Parathyroid adenoma (tissue), 2 donors: ENCODE results near the gene AFF4.

Experiments used
- H2AFZ ChIP-seq: fragments of 300-600 bp; sonication (generic); one replicate; pipeline ENCODE4 v1.7.0; 2017; ENCODE audit warnings: antibody characterized with exemption, mild to moderate bottlenecking
- H3K27ac ChIP-seq: fragments of 300-600 bp; sonication (generic); one replicate; pipeline ENCODE4 v1.7.0; 2017
- H3K27me3 ChIP-seq: fragments of 300-600 bp; sonication (generic); one replicate; pipeline ENCODE4 v1.7.0; 2017; ENCODE audit warnings: low read length; ENCODE audit not compliant: control insufficient read depth, insufficient read depth
- H3K36me3 ChIP-seq: fragments of 300-600 bp; sonication (generic); one replicate; pipeline ENCODE4 v1.7.0; 2017; ENCODE audit warnings: low read length; ENCODE audit not compliant: control insufficient read depth, insufficient read depth
- H3K4me1 ChIP-seq: fragments of 300-600 bp; sonication (generic); one replicate; pipeline ENCODE4 v1.7.0; 2017; ENCODE audit warnings: control low read depth
- H3K4me2 ChIP-seq: fragments of 300-600 bp; sonication (generic); one replicate; pipeline ENCODE4 v1.7.0; 2017; ENCODE audit warnings: low read length
- H3K4me3 ChIP-seq: fragments of 300-600 bp; sonication (generic); one replicate; pipeline ENCODE4 v1.7.0; 2017; ENCODE audit warnings: low read depth, low read length
- H3K79me2 ChIP-seq: fragments of 300-600 bp; sonication (generic); one replicate; pipeline ENCODE4 v1.7.0; 2017; ENCODE audit warnings: control low read depth
- H3K9ac ChIP-seq: fragments of 300-600 bp; sonication (generic); one replicate; pipeline ENCODE4 v1.7.0; 2017; ENCODE audit warnings: mild to moderate bottlenecking
- H3K9me3 ChIP-seq: fragments of 300-600 bp; sonication (generic); one replicate; pipeline ENCODE4 v1.7.0; 2017; ENCODE audit warnings: low read length; ENCODE audit not compliant: control insufficient read depth
- TF ChIP-seq, protein P1 (sequence below): fragments of 300-600 bp; sonication (generic); IDR thresholded peaks from one replicate; pipeline ENCODE4 v1.7.0; 2017; ENCODE audit warnings: antibody characterized with exemption, mild to moderate bottlenecking
- donor health status: primary hyperparathyroidism.

AFF4 gene

DNA sequence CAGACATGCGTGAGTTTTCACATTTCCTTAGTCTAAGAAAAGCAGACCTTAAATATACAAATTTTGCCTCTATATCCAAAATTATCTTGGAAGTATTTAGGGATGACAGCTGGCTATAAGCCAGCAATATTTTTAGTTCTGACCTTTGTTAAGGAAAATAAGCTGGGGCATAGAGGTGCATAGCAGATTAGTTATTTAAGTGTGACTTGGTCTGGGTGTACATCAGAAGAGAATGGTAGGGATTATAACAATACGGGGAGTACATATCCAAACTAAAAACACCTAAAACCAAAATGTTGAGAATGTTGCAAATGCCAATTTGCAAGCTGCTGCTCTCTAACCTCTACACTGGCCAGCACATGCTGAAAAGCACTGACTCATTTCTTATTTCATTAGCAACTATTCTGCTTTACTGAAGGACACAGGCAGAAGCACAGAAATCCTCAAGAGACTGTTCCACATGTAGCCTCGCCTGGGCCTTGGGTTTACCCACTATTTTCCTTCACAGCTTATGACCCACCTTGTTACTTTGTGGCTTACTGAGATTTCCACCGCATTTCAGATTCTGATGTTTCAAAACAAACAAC is 67.6 kb downstream of the AFF4 start:
- Histone ChIP-seq H3K9ac (no peak overlapping the region), H3K27me3 (no peaks in the 10 kb centered on the region), H2AFZ (no peak overlapping the region), H3K27ac (no peak overlapping the region), H3K36me3 (no peaks in the 10 kb centered on the region), H3K9me3 (no peaks in the 10 kb centered on the region), H3K4me1 (no peaks in the 10 kb centered on the region), H3K4me3 (no peak overlapping the region), H3K4me2 (no peak overlapping the region), H3K79me2 (peaks cover 6% of the 10 kb centered on the region)
- TF ChIP-seq, protein P1, sequence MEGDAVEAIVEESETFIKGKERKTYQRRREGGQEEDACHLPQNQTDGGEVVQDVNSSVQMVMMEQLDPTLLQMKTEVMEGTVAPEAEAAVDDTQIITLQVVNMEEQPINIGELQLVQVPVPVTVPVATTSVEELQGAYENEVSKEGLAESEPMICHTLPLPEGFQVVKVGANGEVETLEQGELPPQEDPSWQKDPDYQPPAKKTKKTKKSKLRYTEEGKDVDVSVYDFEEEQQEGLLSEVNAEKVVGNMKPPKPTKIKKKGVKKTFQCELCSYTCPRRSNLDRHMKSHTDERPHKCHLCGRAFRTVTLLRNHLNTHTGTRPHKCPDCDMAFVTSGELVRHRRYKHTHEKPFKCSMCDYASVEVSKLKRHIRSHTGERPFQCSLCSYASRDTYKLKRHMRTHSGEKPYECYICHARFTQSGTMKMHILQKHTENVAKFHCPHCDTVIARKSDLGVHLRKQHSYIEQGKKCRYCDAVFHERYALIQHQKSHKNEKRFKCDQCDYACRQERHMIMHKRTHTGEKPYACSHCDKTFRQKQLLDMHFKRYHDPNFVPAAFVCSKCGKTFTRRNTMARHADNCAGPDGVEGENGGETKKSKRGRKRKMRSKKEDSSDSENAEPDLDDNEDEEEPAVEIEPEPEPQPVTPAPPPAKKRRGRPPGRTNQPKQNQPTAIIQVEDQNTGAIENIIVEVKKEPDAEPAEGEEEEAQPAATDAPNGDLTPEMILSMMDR: no peak

DNA sequence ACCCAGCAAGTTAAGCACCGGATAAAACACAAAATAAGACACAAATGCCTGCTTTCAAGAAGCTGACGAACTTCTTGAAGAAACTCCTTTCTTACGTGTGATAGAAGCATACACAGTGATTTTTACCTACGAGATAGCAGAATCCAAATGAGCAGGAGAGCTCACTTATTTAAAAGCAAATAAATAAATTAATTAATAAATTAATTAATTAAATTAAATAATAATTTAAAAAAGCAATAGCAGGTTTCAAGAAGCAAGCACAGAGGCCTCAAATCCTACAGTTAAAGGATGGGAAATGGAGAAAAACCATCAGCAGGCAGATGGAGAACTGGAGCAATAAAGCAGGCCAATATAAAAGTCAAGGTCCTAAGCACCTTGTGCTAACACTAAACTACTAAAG is 72.6 kb downstream of the AFF4 start:
- peaks cover 6% of the 10 kb centered on the region for H3K79me2 ChIP-seq
- H3K4me3 ChIP-seq: no peak overlapping the region
- no peak overlapping the region for H3K27ac ChIP-seq
- H3K4me2 ChIP-seq: no peak overlapping the region
- no peaks in the 10 kb centered on the region for H3K9me3 ChIP-seq
- H3K27me3 ChIP-seq: no peaks in the 10 kb centered on the region
- H2AFZ ChIP-seq: no peak overlapping the region
- TF ChIP-seq, protein P1: no peak
- no peaks in the 10 kb centered on the region for H3K36me3 ChIP-seq
- no peaks in the 10 kb centered on the region for H3K4me1 ChIP-seq
- H3K9ac ChIP-seq: no peak overlapping the region

GRCh38 chr5:132889501-132889900 is 73.9 kb downstream of the AFF4 start:
- H3K36me3 ChIP-seq: no peaks in the 10 kb centered on the region
- H3K9ac ChIP-seq: no peak overlapping the region
- H3K4me1 ChIP-seq: no peaks in the 10 kb centered on the region
- no peaks in the 10 kb centered on the region for H3K9me3 ChIP-seq
- peaks cover 5% of the 10 kb centered on the region for H3K79me2 ChIP-seq
- H2AFZ ChIP-seq: no peak overlapping the region
- H3K27me3 ChIP-seq: no peaks in the 10 kb centered on the region
- no peak overlapping the region for H3K4me3 ChIP-seq
- no peak overlapping the region for H3K27ac ChIP-seq
- TF ChIP-seq, protein P1: no peak
- no peak overlapping the region for H3K4me2 ChIP-seq

- TF ChIP-seq, protein P1: no peak
- Histone ChIP-seq H3K79me2 (peaks cover 2% of the 10 kb centered on the region), H3K9ac (no peak overlapping the region), H3K27ac (no peak overlapping the region), H3K4me2 (no peak overlapping the region), H2AFZ (no peak overlapping the region), H3K36me3 (no peaks in the 10 kb centered on the region), H3K4me3 (no peak overlapping the region), H3K27me3 (no peaks in the 10 kb centered on the region), H3K4me1 (no peaks in the 10 kb centered on the region), H3K9me3 (no peaks in the 10 kb centered on the region)
These were observed 76.2 kb downstream of the AFF4 start for GRCh38 chr5:132887283-132887682.
